B cell (primary cell): ENCODE data around the gene MATN1. TPM values are rescaled to one million over a fixed set of nuclear protein-coding genes. Genes with fewer than 3 reads are reported as not detected.

ENCODE experiments used
- ATAC-seq: fragments of 200-7000 bp; cut with Tn5 transposase; one replicate; pipeline ENCODE4 v1.10.0; 2021; ENCODE audit warnings: low read depth, mild to moderate bottlenecking, moderate number of reproducible peaks, moderate library complexity
- CTCF ChIA-PET: fragments of 350-600 bp; sonication (Branson Sonifier 250); formaldehyde crosslinking; loops from one replicate; lab custom pipeline; 2021; ENCODE audit warnings: antibody characterized with exemption, inconsistent platforms; lab: Charles Lee
- POLR2A ChIA-PET: fragments of 350-600 bp; sonication (Branson Sonifier 250); formaldehyde crosslinking; loops from one replicate; lab custom pipeline; 2021; ENCODE audit warnings: antibody characterized with exemption; lab: Charles Lee
- DNase-seq: peaks from one replicate; pipeline ENCODE4 v3.0.0; 2013
- H2AFZ ChIP-seq: 2 replicates; pipeline ENCODE4 v1.6.1; 2012; ENCODE audit warnings: mild to moderate bottlenecking, low read depth, low read length; ENCODE audit not compliant: insufficient read depth, poor library complexity, severe bottlenecking
- H3K27ac ChIP-seq, 2 donors: 1 replicate in 1 of 2; 2 replicates in 1 of 2; pipeline ENCODE4 v1.5.1; 2012 to 2013; ENCODE audit warnings: low read length in 2 of 2, mild to moderate bottlenecking in 2 of 2, moderate library complexity in 1 of 2
- H3K27me3 ChIP-seq, 4 experiments: fragments of 200-600 bp in 1 of 4; sonication (generic) in 1 of 4; replicated peaks in 1 of 4; 1 replicate in 2 of 4; 2 replicates in 2 of 4; pipeline versions ENCODE4 v1.6.1 to v1.7.0; 2013 to 2016; ENCODE audit warnings: low read length in 3 of 4, mild to moderate bottlenecking in 2 of 4, mixed read lengths in 1 of 4, moderate library complexity in 1 of 4; ENCODE audit not compliant: insufficient read depth in 4 of 4, control insufficient read depth in 3 of 4; ENCODE audit errors: control extremely low read depth in 1 of 4
- H3K36me3 ChIP-seq, 2 experiments: replicated peaks in 1 of 2; 1 replicate in 1 of 2; 2 replicates in 1 of 2; pipeline versions ENCODE4 v1.6.1 to v1.7.1; 2013; ENCODE audit warnings: low read length in 1 of 2; ENCODE audit not compliant: insufficient read depth in 2 of 2, control insufficient read depth in 1 of 2; ENCODE audit errors: control extremely low read depth in 1 of 2, extremely low read depth in 1 of 2
- H3K4me1 ChIP-seq, 2 donors: fragments of 200-600 bp in 1 of 2; sonication (generic) in 1 of 2; 1 replicate in 1 of 2; 2 replicates in 1 of 2; pipeline versions ENCODE4 v1.5.1 to v1.6.1; 2013 to 2017; ENCODE audit warnings: low read length in 2 of 2; ENCODE audit not compliant: control insufficient read depth in 2 of 2, insufficient read depth in 2 of 2
- H3K4me2 ChIP-seq: replicated peaks from 2 replicates; pipeline ENCODE3; 2012; ENCODE audit warnings: mild to moderate bottlenecking, low read depth, low read length; ENCODE audit not compliant: poor library complexity, severe bottlenecking
- H3K4me3 ChIP-seq, 5 experiments: fragments of 200-600 bp in 1 of 5; sonication (generic) in 1 of 5; 1 replicate in 3 of 5; 2 replicates in 2 of 5; pipeline versions ENCODE4 v1.5.1 to v1.7.0; 2011 to 2016; ENCODE audit warnings: low read length in 4 of 5, mild to moderate bottlenecking in 4 of 5, low read depth in 2 of 5, control low read depth in 1 of 5, moderate library complexity in 1 of 5; ENCODE audit not compliant: insufficient read depth in 1 of 5; ENCODE audit errors: control extremely low read depth in 1 of 5, extremely low read depth in 1 of 5
- H3K79me2 ChIP-seq: fragments of 200-600 bp; sonication (generic); one replicate; pipeline ENCODE4 v1.6.0; 2016; ENCODE audit warnings: low read length; ENCODE audit not compliant: control insufficient read depth, insufficient read depth
- H3K9ac ChIP-seq: fragments of 200-600 bp; sonication (generic); 2 replicates; pipeline ENCODE4 v1.6.1; 2017; ENCODE audit warnings: mild to moderate bottlenecking, low read length, moderate library complexity
- H3K9me3 ChIP-seq, 3 donors: one replicate each; pipeline versions ENCODE4 v1.6.1 to v1.7.1; 2013; ENCODE audit warnings: low read length in 2 of 3; ENCODE audit not compliant: control insufficient read depth in 2 of 3, insufficient read depth in 1 of 3; ENCODE audit errors: control extremely low read depth in 1 of 3
- H4K20me1 ChIP-seq: 2 replicates; pipeline ENCODE4 v1.6.0; 2012; ENCODE audit warnings: mild to moderate bottlenecking, low read length; ENCODE audit not compliant: insufficient read depth, control insufficient read depth, poor library complexity, severe bottlenecking
- H3K27ac Mint-ChIP-seq: one replicate; pipeline ENCODE4 v1.8.0; 2021; ENCODE audit warnings: mixed read lengths
- H3K27me3 Mint-ChIP-seq: one replicate; pipeline ENCODE4 v1.8.0; 2021; ENCODE audit warnings: mixed read lengths
- H3K4me1 Mint-ChIP-seq: one replicate; pipeline ENCODE4 v1.8.0; 2021; ENCODE audit warnings: mixed read lengths
- H3K4me3 Mint-ChIP-seq: one replicate; pipeline ENCODE4 v1.8.0; 2021; ENCODE audit warnings: mixed read lengths
- H3K9me3 Mint-ChIP-seq: one replicate; pipeline ENCODE4 v1.8.0; 2022; ENCODE audit warnings: mixed read lengths; ENCODE audit not compliant: insufficient read depth
- EZH2 ChIP-seq: IDR thresholded peaks from 2 replicates; pipeline ENCODE4 v1.6.1; 2012; ENCODE audit warnings: borderline replicate concordance, low read depth, mild to moderate bottlenecking, moderate library complexity, low read length; ENCODE audit not compliant: insufficient read depth, poor library complexity, severe bottlenecking
- WGBS: methylation state at CpG from one replicate; pipeline ENCODE4 v1.1.5; 2013; ENCODE audit warnings: missing lambda C conversion rate; ENCODE audit not compliant: insufficient coverage; 5-methylcytosine and 5-hydroxymethylcytosine counted together
- intact Hi-C: fragments of 100-400 bp; cut with micrococcal nuclease; formaldehyde crosslinking; loops from one replicate; pipeline ENCODE4 v1.10.0; 2022
- polyA plus RNA-seq: library from polyadenylated mRNA; depleted of rRNA; stranded (reverse); fragments of >200 nt; gene quantifications from 2 replicates; pipeline ENCODE4 v1.2.3, GENCODE V29; 2012
- total RNA-seq, 2 donors: library from RNA; stranded (reverse); fragments of 120-200 nt in 1 of 2; gene quantifications; 1 replicate in 1 of 2; 2 replicates in 1 of 2; pipeline versions ENCODE4 v1.2.3 to v1.2.4, GENCODE V29; 2013 to 2022
- TF ChIP-seq, protein P1 (sequence below): fragments of 200-600 bp; IDR thresholded peaks from one replicate; pipeline ENCODE4 v1.8.0; 2022; ENCODE audit warnings: antibody characterized with exemption, mild to moderate bottlenecking

MATN1 gene
- total and polyA plus RNA-seq, 2 donors (not counting 1 experiment from before 2014, with no cell fraction given) = 2.5 to 3.2 TPM

DNA sequence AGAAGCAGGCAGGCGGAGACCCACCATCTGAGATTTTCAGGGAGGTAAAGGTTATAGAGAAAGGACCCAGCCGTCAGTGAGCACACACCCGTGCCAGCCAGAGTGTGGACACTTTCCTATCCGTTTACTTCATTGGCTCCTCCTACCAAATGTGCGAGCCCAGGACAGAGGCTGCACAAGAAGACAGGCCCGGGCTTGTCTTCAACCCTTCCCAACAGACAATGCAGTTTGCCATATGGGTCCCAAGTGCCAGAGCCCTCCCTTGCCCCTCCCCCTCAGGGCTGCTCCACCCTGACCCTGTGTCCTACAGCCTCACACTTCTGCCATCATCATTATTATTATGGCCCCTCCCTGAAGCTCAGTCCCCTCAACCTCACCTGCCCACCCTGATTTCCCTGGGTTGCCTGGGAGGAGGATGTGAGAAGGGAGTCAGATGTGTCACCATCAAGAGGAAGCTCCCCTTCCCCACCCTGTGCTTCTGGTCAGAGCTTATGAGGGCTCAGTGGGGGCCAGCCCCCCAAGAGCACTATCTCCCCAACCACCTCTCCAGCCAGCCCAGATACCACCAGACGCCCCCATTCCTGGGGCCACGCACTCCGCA lies 24.8 kb upstream of the MATN1 start:
- no peak overlapping the region for H2AFZ ChIP-seq
- ATAC-seq (no peak), DNase-seq (no peak)
- H3K79me2 ChIP-seq = peaks cover 100% of the 10 kb centered on the region
- TF ChIP-seq, protein P1, sequence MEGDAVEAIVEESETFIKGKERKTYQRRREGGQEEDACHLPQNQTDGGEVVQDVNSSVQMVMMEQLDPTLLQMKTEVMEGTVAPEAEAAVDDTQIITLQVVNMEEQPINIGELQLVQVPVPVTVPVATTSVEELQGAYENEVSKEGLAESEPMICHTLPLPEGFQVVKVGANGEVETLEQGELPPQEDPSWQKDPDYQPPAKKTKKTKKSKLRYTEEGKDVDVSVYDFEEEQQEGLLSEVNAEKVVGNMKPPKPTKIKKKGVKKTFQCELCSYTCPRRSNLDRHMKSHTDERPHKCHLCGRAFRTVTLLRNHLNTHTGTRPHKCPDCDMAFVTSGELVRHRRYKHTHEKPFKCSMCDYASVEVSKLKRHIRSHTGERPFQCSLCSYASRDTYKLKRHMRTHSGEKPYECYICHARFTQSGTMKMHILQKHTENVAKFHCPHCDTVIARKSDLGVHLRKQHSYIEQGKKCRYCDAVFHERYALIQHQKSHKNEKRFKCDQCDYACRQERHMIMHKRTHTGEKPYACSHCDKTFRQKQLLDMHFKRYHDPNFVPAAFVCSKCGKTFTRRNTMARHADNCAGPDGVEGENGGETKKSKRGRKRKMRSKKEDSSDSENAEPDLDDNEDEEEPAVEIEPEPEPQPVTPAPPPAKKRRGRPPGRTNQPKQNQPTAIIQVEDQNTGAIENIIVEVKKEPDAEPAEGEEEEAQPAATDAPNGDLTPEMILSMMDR = no peak
- TF ChIP-seq EZH2 = no peak
- H3K9ac ChIP-seq = peak overlapping the region; percentile 98
- H3K9me3 Mint-ChIP-seq = no peaks in the 10 kb centered on the region
- no peaks in the 10 kb centered on the region for H3K9me3 ChIP-seq
- intact Hi-C loops = loop anchor here (2.0 kb wide), 1 partner anchor 15 kb away; no protein-coding TSS in a partner anchor
- H3K36me3 ChIP-seq = peaks cover 0 to 85% of the 10 kb centered on the region in 2 experiments
- H3K27me3 Mint-ChIP-seq = no peaks in the 10 kb centered on the region
- WGBS = 57% methylated on average over 8 of the region's 9 CpGs
- CTCF ChIA-PET = interaction anchor here (17.4 to 38.6 kb wide), 3 partner anchors 6 to 32 kb away, joined by 312 to 769 read pairs (median 769); partner anchors contain the start of genes LAPTM5 and MATN1
- H3K4me1 ChIP-seq = peaks cover 99 to 100% of the 10 kb centered on the region in 2 donors
- POLR2A ChIA-PET = interaction anchor here (0.9 to 10.4 kb wide), 2 partner anchors 7 to 16 kb away, joined by 3 to 152 read pairs; partner anchors contain the start of gene LAPTM5
- H3K4me1 Mint-ChIP-seq = peaks cover 97% of the 10 kb centered on the region
- peak overlapping the region; percentile 89 for H3K4me3 Mint-ChIP-seq
- peaks cover 71% of the 10 kb centered on the region for H4K20me1 ChIP-seq
- peak overlapping the region in 3 of 5 experiments; percentile 10 to 96 (median 24) for H3K4me3 ChIP-seq
- H3K4me2 ChIP-seq = peak overlapping the region; percentile 94
- H3K27ac ChIP-seq = peak overlapping the region; percentile 98 to 100
- H3K27me3 ChIP-seq = no peaks in the 10 kb centered on the region
- H3K27ac Mint-ChIP-seq = peak overlapping the region; percentile 97
